ENCODE data around the gene ENTPD1.
"Not testable (repeated sequence)": the region's sequence is repeated elsewhere in the genome, so short reads cannot be mapped to it uniquely, and the experiment has no call there.

The ENTPD1 gene

GRCh38 chr10:95798096-95798855 lies 42.3 kb downstream of the ENTPD1 start:
- no peak for TF ChIP-seq CTCF (IDR thresholded peaks at IDR 0.05; ENCODE audit: borderline replicate concordance, insufficient read depth, low read depth, low read length)

GRCh38 chr10:95800286-95800685 lies 44.3 kb downstream of the ENTPD1 start:
- H3K4me3 ChIP-seq (ENCODE audit: low read depth, low read length), result not testable (repeated sequence)

More at GRCh38 chr10:95798096-95798855, 42.3 kb downstream of the ENTPD1 start:
- H3K4me3 ChIP-seq (ENCODE audit: low read depth, low read length), result no peak overlapping the region

GRCh38 chr10:95806687-95807380 lies 50.9 kb downstream of the ENTPD1 start:
- H3K4me3 ChIP-seq (ENCODE audit: low read depth, low read length), result not testable (repeated sequence)

GRCh38 chr10:95808705-95809308 lies 52.8 kb downstream of the ENTPD1 start:
- not testable (repeated sequence) for H3K4me3 ChIP-seq (ENCODE audit: low read depth, low read length)

GRCh38 chr10:95809370-95810197 lies 53.6 kb downstream of the ENTPD1 start:
- H3K4me3 ChIP-seq (ENCODE audit: low read depth, low read length), result no peak overlapping the region
- no peak for TF ChIP-seq CTCF (IDR thresholded peaks at IDR 0.05; ENCODE audit: borderline replicate concordance, insufficient read depth, low read depth, low read length)

- TF ChIP-seq CTCF (IDR thresholded peaks at IDR 0.05; ENCODE audit: borderline replicate concordance, insufficient read depth, low read depth, low read length), result no peak
Observed at GRCh38 chr10:95810198-95810976, 54.4 kb downstream of the ENTPD1 start.

GRCh38 chr10:95813054-95813685 lies 57.2 kb downstream of the ENTPD1 start:
- no peak for TF ChIP-seq CTCF (IDR thresholded peaks at IDR 0.05; ENCODE audit: borderline replicate concordance, insufficient read depth, low read depth, low read length)
- H3K4me3 ChIP-seq (ENCODE audit: low read depth, low read length), result no peak overlapping the region

More at GRCh38 chr10:95810198-95810976, 54.4 kb downstream of the ENTPD1 start:
- H3K4me3 ChIP-seq (ENCODE audit: low read depth, low read length), result no peak overlapping the region
